Activated CD8-positive, alpha-beta memory T cell treated with anti-CD3 and anti-CD28 coated beads, Interleukin-2, amount 50 U/mL, for 1 hour (primary cell): ENCODE data around the gene TRIM24.
"Not testable (repeated sequence)": the region's sequence is repeated elsewhere in the genome, so short reads cannot be mapped to it uniquely, and the experiment has no call there.

ENCODE experiments used
- DNase-seq: peaks from one replicate; pipeline ENCODE4 v3.0.0-alpha.2; 2020; ENCODE audit errors: extremely low read depth

Gene TRIM24

GRCh38 chr7:138493535-138493934 is 33.5 kb downstream of the TRIM24 start:
- no peak for DNase-seq

- no peak for DNase-seq
These were observed 35.4 kb downstream of the TRIM24 start for GRCh38 chr7:138495485-138495884.

- DNase-seq: no peak
These were observed 39.3 kb downstream of the TRIM24 start for GRCh38 chr7:138499340-138499739.

- not testable (repeated sequence) for DNase-seq
These were observed 40.2 kb downstream of the TRIM24 start for GRCh38 chr7:138500303-138500702.

GRCh38 chr7:138500892-138501291 is 40.8 kb downstream of the TRIM24 start:
- no peak for DNase-seq

GRCh38 chr7:138502023-138502767 is 42.1 kb downstream of the TRIM24 start:
- no peak for DNase-seq

GRCh38 chr7:138505361-138505873 is 45.4 kb downstream of the TRIM24 start:
- no peak for DNase-seq

- DNase-seq: no peak
These were observed 46.7 kb downstream of the TRIM24 start for GRCh38 chr7:138506764-138507163.

- DNase-seq: no peak
These were observed 49.9 kb downstream of the TRIM24 start for GRCh38 chr7:138510003-138510402.

- no peak for DNase-seq
These were observed 52.2 kb downstream of the TRIM24 start for GRCh38 chr7:138512092-138512858.

GRCh38 chr7:138512885-138513284 is 52.8 kb downstream of the TRIM24 start:
- no peak for DNase-seq

GRCh38 chr7:138513344-138513871 is 53.3 kb downstream of the TRIM24 start:
- no peak for DNase-seq

GRCh38 chr7:138514044-138514443 is 54.0 kb downstream of the TRIM24 start:
- no peak for DNase-seq

GRCh38 chr7:138515001-138515528 is 55.0 kb downstream of the TRIM24 start:
- DNase-seq: no peak

GRCh38 chr7:138519061-138519798 is 59.2 kb downstream of the TRIM24 start:
- no peak for DNase-seq

- no peak for DNase-seq
These were observed 60.7 kb downstream of the TRIM24 start for GRCh38 chr7:138520742-138521141.

- no peak for DNase-seq
These were observed 61.9 kb downstream of the TRIM24 start for GRCh38 chr7:138521837-138522461.

GRCh38 chr7:138524259-138524658 is 64.2 kb downstream of the TRIM24 start:
- no peak for DNase-seq

GRCh38 chr7:138525757-138526156 is 65.7 kb downstream of the TRIM24 start:
- no peak for DNase-seq

- no peak for DNase-seq
These were observed 67.7 kb downstream of the TRIM24 start for GRCh38 chr7:138527746-138528223.

GRCh38 chr7:138536833-138537232 is 76.8 kb downstream of the TRIM24 start:
- not testable (repeated sequence) for DNase-seq
